Stimulated activated CD4-positive, alpha-beta T cell treated with anti-CD3 and anti-CD28 coated beads, Interleukin-15, amount 100 ng/mL, for 48 hours (primary cell): ENCODE data around the gene GSG1L.
A peak's percentile ranks its signal among the peaks of the same experiment; 100 is the strongest.

Experiments
- DNase-seq, 2 donors: peaks; one replicate each; pipeline ENCODE4 v3.0.0-alpha.2; 2020; ENCODE audit warnings: low read depth in 2 of 2

The GSG1L gene

GRCh38 chr16:28063591-28064061 lies at the start of gene GSG1L:
GSG1L (minus strand) TSS chr16:28063714; CDS start chr16:28063424, 290 bp downstream.
- DNase-seq: no peak

GRCh38 chr16:28112908-28113307 lies 49.4 kb upstream of the GSG1L start:
- DNase-seq: peak; percentile 16 to 23

DNA sequence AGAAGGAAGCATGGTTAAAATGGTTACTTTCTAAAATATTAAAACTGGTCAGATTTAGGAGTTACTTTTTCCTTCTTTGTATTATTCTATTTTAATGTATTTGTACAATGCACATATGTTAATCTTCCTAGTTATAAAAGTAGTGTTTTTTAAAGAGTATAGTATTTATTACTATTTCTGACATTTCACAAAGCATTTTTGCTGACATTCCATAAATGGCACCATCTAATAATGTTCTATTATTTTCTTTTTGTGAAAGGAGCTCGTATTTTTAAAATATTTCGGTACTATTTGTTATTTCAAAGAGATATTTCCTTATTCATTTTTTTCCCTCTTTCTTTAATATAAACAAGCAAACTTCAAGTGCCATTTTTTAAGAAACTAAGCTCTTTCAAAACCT lies 47.5 kb upstream of the GSG1L start:
- no peak for DNase-seq

GRCh38 chr16:28110479-28110878 lies 47.0 kb upstream of the GSG1L start:
- no peak for DNase-seq

DNA sequence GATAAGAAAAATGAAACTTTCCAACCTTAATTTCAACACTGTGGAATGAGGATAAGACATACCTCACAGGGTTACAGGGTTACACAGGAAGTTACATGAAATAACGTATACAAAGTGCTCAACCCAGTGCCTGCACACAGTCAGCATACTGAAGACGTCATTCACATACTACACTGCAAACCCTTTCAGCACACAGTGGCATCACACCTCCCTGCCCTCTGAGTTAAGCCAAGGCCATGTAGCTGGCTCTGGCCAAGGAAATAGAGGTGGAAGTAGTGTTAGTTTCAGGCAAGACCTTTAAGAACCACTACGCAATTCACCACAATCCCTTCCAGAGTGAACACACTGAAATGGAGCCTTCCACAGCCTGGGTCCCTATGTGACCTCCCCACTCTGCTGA lies 46.6 kb upstream of the GSG1L start:
- DNase-seq: no peak

DNA sequence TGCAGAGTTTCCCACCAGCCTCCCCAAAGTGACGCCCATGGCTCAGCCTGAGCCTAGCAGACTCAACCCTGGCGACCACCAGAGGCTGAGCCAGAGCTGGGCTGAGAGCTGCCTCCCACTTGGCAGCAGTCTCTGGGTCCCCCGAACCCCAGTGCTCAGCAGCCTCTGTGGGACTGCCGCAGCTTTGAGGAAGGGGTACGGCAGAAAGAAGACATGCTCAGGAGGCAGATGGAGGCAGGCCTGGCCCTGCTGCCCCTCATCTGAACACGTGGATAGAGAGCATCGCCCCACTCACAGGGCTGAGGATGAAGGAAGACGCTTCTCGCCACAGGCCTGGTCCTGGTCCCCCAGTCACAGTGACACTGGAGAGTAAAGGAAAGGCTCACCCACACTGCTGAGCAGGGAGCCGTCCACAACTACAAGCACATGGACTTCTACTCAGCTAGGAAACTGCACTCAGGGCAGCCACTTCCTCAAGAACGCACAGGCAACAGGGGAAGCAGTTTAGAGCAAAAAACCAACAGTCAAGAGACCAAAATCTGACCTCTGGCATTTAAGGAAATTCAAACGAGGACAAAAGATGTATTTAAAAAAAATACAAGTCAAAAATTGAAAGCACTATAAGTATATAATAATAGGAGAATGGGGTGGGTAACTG lies 45.2 kb upstream of the GSG1L start:
- no peak for DNase-seq

GRCh38 chr16:28107232-28107631 lies 43.7 kb upstream of the GSG1L start:
- DNase-seq: no peak

- DNase-seq: no peak
These were observed 43.1 kb upstream of the GSG1L start for GRCh38 chr16:28106467-28107215.

GRCh38 chr16:28105954-28106353 lies 42.4 kb upstream of the GSG1L start:
- DNase-seq: no peak

- no peak for DNase-seq
These were observed 41.8 kb upstream of the GSG1L start for GRCh38 chr16:28105297-28105696.

GRCh38 chr16:28104404-28104803 lies 40.9 kb upstream of the GSG1L start:
- no peak for DNase-seq

GRCh38 chr16:28103516-28104170 lies 40.1 kb upstream of the GSG1L start:
- no peak for DNase-seq

DNA sequence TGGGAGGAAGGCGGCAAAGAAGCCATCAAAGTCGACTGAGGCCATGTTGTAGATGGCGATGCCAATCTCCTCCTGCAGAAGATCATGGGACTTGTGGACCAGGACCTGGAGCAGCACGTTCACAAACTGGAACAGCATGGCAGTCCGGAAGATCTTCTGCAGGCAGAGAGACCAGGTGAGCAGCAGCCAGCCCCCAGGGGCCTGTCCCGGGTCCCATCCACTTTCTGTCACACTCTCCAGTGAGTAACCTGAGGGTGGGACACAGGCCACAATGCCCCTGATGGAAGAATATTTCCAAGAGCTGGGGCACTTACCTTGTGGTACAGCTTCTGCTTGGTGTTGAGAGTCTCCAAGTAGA lies 38.0 kb upstream of the GSG1L start:
- no peak for DNase-seq

- no peak for DNase-seq
These were observed 37.5 kb upstream of the GSG1L start for GRCh38 chr16:28100810-28101532.

- DNase-seq: no peak
These were observed 35.7 kb upstream of the GSG1L start for GRCh38 chr16:28098959-28099945.

- DNase-seq: no peak
These were observed 34.9 kb upstream of the GSG1L start for GRCh38 chr16:28098171-28098958.

GRCh38 chr16:28096983-28097899 lies 33.7 kb upstream of the GSG1L start:
- no peak for DNase-seq

- no peak for DNase-seq
These were observed 29.8 kb upstream of the GSG1L start for GRCh38 chr16:28093385-28093725.

- DNase-seq: no peak
These were observed 29.3 kb upstream of the GSG1L start for GRCh38 chr16:28092721-28093384.
